ENCODE results near the gene ESYT2. TPM values are rescaled to one million over a fixed set of nuclear protein-coding genes. Genes with fewer than 3 reads are reported as not detected.

Gene ESYT2
- total and polyA plus RNA-seq, 4 donors: 16.4 to 83.0 (median 58.0) TPM

GRCh38 chr7:158828133-158829020, 932 bp downstream of the ESYT2 start:
- peaks cover 2 to 17% (median 6%) of the 10 kb centered on the region in 5 donors for H3K4me1 ChIP-seq (ENCODE audit: control insufficient read depth in 5 of 5, insufficient read depth in 5 of 5, low read length in 5 of 5)

GRCh38 chr7:158827411-158828132, 1.7 kb downstream of the ESYT2 start:
- DNase-seq: peak in 2 of 3 donors; percentile 22 to 31
- peak overlapping the region; percentile 96 for H3K4me3 ChIP-seq
- H3K27ac ChIP-seq (ENCODE audit: low read depth in 1 of 2, low read length in 1 of 2): peak overlapping the region; percentile 99 to 100
- peaks cover 2 to 17% (median 6%) of the 10 kb centered on the region in 5 donors for H3K4me1 ChIP-seq (ENCODE audit: control insufficient read depth in 5 of 5, insufficient read depth in 5 of 5, low read length in 5 of 5)
- H3K9ac ChIP-seq (ENCODE audit: insufficient read depth in 1 of 2, low read length in 2 of 2): peak overlapping the region; percentile 65 to 71
- peaks cover 0 to 3% (median under 1%) of the 10 kb centered on the region in 4 donors for H3K36me3 ChIP-seq (ENCODE audit: control insufficient read depth in 4 of 4, insufficient read depth in 4 of 4, low read length in 4 of 4)
- no peak for ATAC-seq (ENCODE audit: insufficient read depth, low FRiP score)
- no peaks in the 10 kb centered on the region for H3K9me3 ChIP-seq (ENCODE audit: control insufficient read depth in 4 of 4, insufficient read depth in 3 of 4, low read length in 3 of 4)
- H3K27me3 ChIP-seq (ENCODE audit: control insufficient read depth in 3 of 3, insufficient read depth in 3 of 3, low read length in 2 of 3): no peaks in the 10 kb centered on the region
- WGBS, 2 donors: 14 to 29% methylated on average over 13 of the region's 13 CpGs
- TF ChIP-seq CTCF (IDR thresholded peaks at IDR 0.05; ENCODE audit: control extremely low read depth, extremely low read depth): no peak

More at GRCh38 chr7:158828133-158829020, 932 bp downstream of the ESYT2 start:
- H3K9ac ChIP-seq (ENCODE audit: insufficient read depth in 1 of 2, low read length in 2 of 2): peak overlapping the region; percentile 71
- no peaks in the 10 kb centered on the region for H3K27me3 ChIP-seq (ENCODE audit: control insufficient read depth in 3 of 3, insufficient read depth in 3 of 3, low read length in 2 of 3)
- DNase-seq (peak; percentile 64 to 72 (median 68)), ATAC-seq (ENCODE audit: insufficient read depth, low FRiP score) (no peak)
- TF ChIP-seq CTCF (IDR thresholded peaks at IDR 0.05; ENCODE audit: control extremely low read depth, extremely low read depth): no peak
- peaks cover 0 to 3% (median under 1%) of the 10 kb centered on the region in 4 donors for H3K36me3 ChIP-seq (ENCODE audit: control insufficient read depth in 4 of 4, insufficient read depth in 4 of 4, low read length in 4 of 4)
- H3K4me3 ChIP-seq: peak overlapping the region; percentile 96
- no peaks in the 10 kb centered on the region for H3K9me3 ChIP-seq (ENCODE audit: control insufficient read depth in 4 of 4, insufficient read depth in 3 of 4, low read length in 3 of 4)
- WGBS, 2 donors: 1 to 2% methylated on average over 62 to 82 of the region's 82 CpGs
- H3K27ac ChIP-seq (ENCODE audit: low read depth in 1 of 2, low read length in 1 of 2): peak overlapping the region; percentile 99 to 100

GRCh38 chr7:158825628-158826289, 3.5 kb downstream of the ESYT2 start:
- Histone ChIP-seq H3K27me3 (ENCODE audit: control insufficient read depth in 3 of 3, insufficient read depth in 3 of 3, low read length in 2 of 3) (no peaks in the 10 kb centered on the region), H3K9me3 (ENCODE audit: control insufficient read depth in 4 of 4, insufficient read depth in 3 of 4, low read length in 3 of 4) (no peaks in the 10 kb centered on the region), H3K9ac (ENCODE audit: insufficient read depth in 1 of 2, low read length in 2 of 2) (peak overlapping the region in 1 of 2 donors; percentile 10), H3K4me3 (no peak overlapping the region), H3K4me1 (ENCODE audit: control insufficient read depth in 5 of 5, insufficient read depth in 5 of 5, low read length in 5 of 5) (peaks cover 5 to 17% (median 11%) of the 10 kb centered on the region in 5 donors), H3K36me3 (ENCODE audit: control insufficient read depth in 4 of 4, insufficient read depth in 4 of 4, low read length in 4 of 4) (peaks cover 0 to 3% (median under 1%) of the 10 kb centered on the region in 4 donors), H3K27ac (ENCODE audit: low read depth in 1 of 2, low read length in 1 of 2) (no peak overlapping the region)
- no peak for ATAC-seq (ENCODE audit: insufficient read depth, low FRiP score)
- no peak for DNase-seq
- 89 to 95% methylated on average over 8 of the region's 8 CpGs for WGBS, 2 donors
- TF ChIP-seq CTCF (IDR thresholded peaks at IDR 0.05; ENCODE audit: control extremely low read depth, extremely low read depth): no peak

All from lung (tissue), 12 donors.